Activated naive CD8-positive, alpha-beta T cell treated with anti-CD3 and anti-CD28 coated beads, Interleukin-2, amount 10 ng/mL, durations not matched to agents 7 days and 5 days (primary cell): ENCODE measurements around the gene FOXK1. TPM values are rescaled to one million over a fixed set of nuclear protein-coding genes. Genes with fewer than 3 reads are reported as not detected.

Experiments used
- ATAC-seq: fragments of 150-1000 bp; cut with Tn5 transposase; one replicate; pipeline ENCODE4 v1.10.0; 2021; ENCODE audit warnings: low read depth, moderate library complexity
- POLR2A ChIA-PET: fragments of 350-600 bp; sonication (Branson Sonifier 250); formaldehyde crosslinking; loops from one replicate; lab custom pipeline; 2021; ENCODE audit warnings: antibody characterized with exemption; lab: Charles Lee
- DNase-seq: peaks from one replicate; pipeline ENCODE4 v3.0.0; 2021
- H3K27ac Mint-ChIP-seq: one replicate; pipeline ENCODE4 v1.8.0; 2022; ENCODE audit warnings: mild to moderate bottlenecking, mixed read lengths
- H3K27me3 Mint-ChIP-seq: one replicate; pipeline ENCODE4 v1.8.0; 2022; ENCODE audit warnings: mild to moderate bottlenecking, moderate library complexity, mixed read lengths
- H3K36me3 Mint-ChIP-seq: one replicate; pipeline ENCODE4 v1.8.0; 2021; ENCODE audit warnings: mild to moderate bottlenecking, mixed read lengths
- H3K4me1 Mint-ChIP-seq: one replicate; pipeline ENCODE4 v1.8.0; 2021; ENCODE audit warnings: mixed read lengths
- H3K4me3 Mint-ChIP-seq: one replicate; pipeline ENCODE4 v1.8.0; 2022; ENCODE audit warnings: mild to moderate bottlenecking, moderate library complexity, mixed read lengths
- H3K9me3 Mint-ChIP-seq: one replicate; pipeline ENCODE4 v1.8.0; 2021; ENCODE audit warnings: mixed read lengths
- total RNA-seq, 2 experiments: library from RNA; stranded (reverse); gene quantifications; one replicate each; pipeline ENCODE4 v1.2.3, GENCODE V29; 2021

Gene FOXK1
- total RNA-seq, 2 experiments from 2014 or later, result 41.7 to 42.1 TPM

DNA sequence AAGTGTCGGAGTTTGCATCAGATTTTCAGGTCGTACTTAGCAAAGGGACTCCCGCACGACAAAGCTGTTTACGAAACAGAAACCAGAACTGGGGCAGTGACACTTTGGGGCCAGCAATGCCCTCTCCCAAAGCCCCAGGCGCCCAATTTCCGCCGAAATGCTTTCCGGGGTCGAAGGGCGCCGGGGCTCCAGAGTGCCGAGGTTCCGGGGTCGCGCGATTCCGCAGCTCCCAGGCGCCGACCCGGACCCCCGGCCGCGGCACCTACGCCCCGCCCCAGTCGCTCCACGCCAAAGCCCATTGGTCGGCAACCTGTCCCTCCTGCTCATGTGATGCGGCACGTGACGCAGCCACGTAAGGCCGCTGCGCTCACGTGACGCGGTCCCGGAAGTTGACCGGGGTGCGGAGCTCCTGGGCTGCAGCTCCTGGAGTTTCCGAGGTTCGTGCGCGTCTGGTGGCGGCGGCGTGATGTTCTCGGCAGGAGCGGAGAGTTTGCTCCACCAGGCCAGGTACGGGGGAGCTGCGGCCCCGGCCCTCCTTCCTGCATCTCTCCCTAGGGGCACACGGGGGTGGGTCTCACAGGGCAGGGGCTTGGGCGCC, 93.3 kb downstream of the FOXK1 start, which contains the start of gene AP5Z1:
Gene AP5Z1, plus strand, starts transcription at position 374 of the 598 bp plus-strand sequence. Its CDS starts 93 bp downstream, at position 467.
- peak within 1 kb of the TSS; percentile 99 for H3K4me3 Mint-ChIP-seq
- peak; percentile 91 for ATAC-seq
- peaks cover 11% of the 10 kb centered on the region for H3K36me3 Mint-ChIP-seq
- no peaks in the 10 kb centered on the region for H3K9me3 Mint-ChIP-seq
- POLR2A ChIA-PET, result interaction anchor here (0.7 to 3.7 kb wide), 19 partner anchors 9 to 621 kb away, joined by 3 to 43 read pairs (median 4); partner anchors contain the start of genes RADIL and RBAK
- H3K27me3 Mint-ChIP-seq, result no peaks in the 10 kb centered on the region
- peak within 1 kb of the TSS; percentile 99 for H3K27ac Mint-ChIP-seq
- H3K4me1 Mint-ChIP-seq, result peaks cover 29% of the 10 kb centered on the region
- peak; percentile 95 for DNase-seq

GRCh38 chr7:4775848-4776623, 93.9 kb downstream of the FOXK1 start:
- H3K27me3 Mint-ChIP-seq, result no peaks in the 10 kb centered on the region
- peaks cover 12% of the 10 kb centered on the region for H3K36me3 Mint-ChIP-seq
- peak overlapping the region; percentile 99 for H3K4me3 Mint-ChIP-seq

DNA sequence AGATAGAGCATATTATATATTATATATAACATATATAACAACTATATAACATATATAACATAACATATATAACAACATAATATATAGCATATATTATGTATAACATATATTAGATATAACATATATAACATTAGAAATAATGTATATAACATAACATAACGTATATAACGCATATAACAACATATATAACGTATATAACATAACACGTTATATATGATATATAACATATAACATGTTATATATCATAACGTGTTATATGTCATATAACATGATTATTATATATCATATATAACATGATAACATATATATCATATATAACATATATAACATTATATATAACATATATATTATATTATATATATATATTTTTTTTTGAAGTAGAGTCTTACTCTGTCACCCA, 97.0 kb downstream of the FOXK1 start:
- POLR2A ChIA-PET, result no interaction called here
- H3K9me3 Mint-ChIP-seq, result no peaks in the 10 kb centered on the region
- H3K4me3 Mint-ChIP-seq, result no peak overlapping the region
- H3K27me3 Mint-ChIP-seq, result no peaks in the 10 kb centered on the region
- peaks cover 24% of the 10 kb centered on the region for H3K4me1 Mint-ChIP-seq
- no peak overlapping the region for H3K27ac Mint-ChIP-seq
- H3K36me3 Mint-ChIP-seq, result peaks cover 14% of the 10 kb centered on the region
- ATAC-seq, result no peak
- DNase-seq, result no peak

More at GRCh38 chr7:4775848-4776623, 93.9 kb downstream of the FOXK1 start:
- ATAC-seq (peak; percentile 35), DNase-seq (no peak)
- peaks cover 29% of the 10 kb centered on the region for H3K4me1 Mint-ChIP-seq
- H3K9me3 Mint-ChIP-seq, result no peaks in the 10 kb centered on the region
- H3K27ac Mint-ChIP-seq, result peak overlapping the region; percentile 99
- POLR2A ChIA-PET, result interaction anchor here (0.7 to 3.7 kb wide), 17 partner anchors 8 to 621 kb away, joined by 3 to 43 read pairs (median 4); partner anchors contain the start of gene RADIL

GRCh38 chr7:4781366-4782069, 99.4 kb downstream of the FOXK1 start:
- peaks cover 11% of the 10 kb centered on the region for H3K4me1 Mint-ChIP-seq
- DNase-seq (no peak), ATAC-seq (no peak)
- POLR2A ChIA-PET, result no interaction called here
- H3K27ac Mint-ChIP-seq, result no peak overlapping the region
- peaks cover 6% of the 10 kb centered on the region for H3K36me3 Mint-ChIP-seq
- H3K27me3 Mint-ChIP-seq, result no peaks in the 10 kb centered on the region
- H3K9me3 Mint-ChIP-seq, result no peaks in the 10 kb centered on the region
- no peak overlapping the region for H3K4me3 Mint-ChIP-seq

GRCh38 chr7:4782333-4783291, 100.5 kb downstream of the FOXK1 start:
- H3K36me3 Mint-ChIP-seq, result peaks cover 6% of the 10 kb centered on the region
- POLR2A ChIA-PET, result no interaction called here
- no peak overlapping the region for H3K27ac Mint-ChIP-seq
- H3K27me3 Mint-ChIP-seq, result no peaks in the 10 kb centered on the region
- H3K9me3 Mint-ChIP-seq, result no peaks in the 10 kb centered on the region
- DNase-seq, result no peak
- ATAC-seq, result no peak
- H3K4me3 Mint-ChIP-seq, result no peak overlapping the region
- H3K4me1 Mint-ChIP-seq, result peaks cover 3% of the 10 kb centered on the region

DNA sequence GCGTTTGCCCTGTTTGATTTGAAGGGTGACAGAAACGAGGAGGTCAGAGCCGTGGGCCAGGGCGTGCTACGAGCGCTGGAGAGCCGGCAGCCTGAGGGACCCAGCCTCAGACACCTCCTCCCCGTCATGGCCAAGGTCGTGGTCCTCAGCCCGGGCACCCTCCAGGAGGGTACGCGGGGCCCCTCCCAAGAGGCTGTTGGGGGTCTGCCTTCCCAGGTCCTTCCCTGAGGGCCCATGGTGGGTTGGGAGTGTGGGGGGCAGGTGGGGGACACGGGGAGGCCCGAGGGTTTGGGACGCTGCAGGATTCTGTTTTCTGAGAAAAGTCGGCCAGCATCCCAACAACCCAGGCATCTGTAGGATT, 101.2 kb downstream of the FOXK1 start:
- no peak overlapping the region for H3K4me3 Mint-ChIP-seq
- no peaks in the 10 kb centered on the region for H3K27me3 Mint-ChIP-seq
- DNase-seq (no peak), ATAC-seq (no peak)
- POLR2A ChIA-PET, result no interaction called here
- H3K27ac Mint-ChIP-seq, result no peak overlapping the region
- H3K9me3 Mint-ChIP-seq, result no peaks in the 10 kb centered on the region
- peaks cover 5% of the 10 kb centered on the region for H3K36me3 Mint-ChIP-seq
- H3K4me1 Mint-ChIP-seq, result peaks cover 2% of the 10 kb centered on the region

DNA sequence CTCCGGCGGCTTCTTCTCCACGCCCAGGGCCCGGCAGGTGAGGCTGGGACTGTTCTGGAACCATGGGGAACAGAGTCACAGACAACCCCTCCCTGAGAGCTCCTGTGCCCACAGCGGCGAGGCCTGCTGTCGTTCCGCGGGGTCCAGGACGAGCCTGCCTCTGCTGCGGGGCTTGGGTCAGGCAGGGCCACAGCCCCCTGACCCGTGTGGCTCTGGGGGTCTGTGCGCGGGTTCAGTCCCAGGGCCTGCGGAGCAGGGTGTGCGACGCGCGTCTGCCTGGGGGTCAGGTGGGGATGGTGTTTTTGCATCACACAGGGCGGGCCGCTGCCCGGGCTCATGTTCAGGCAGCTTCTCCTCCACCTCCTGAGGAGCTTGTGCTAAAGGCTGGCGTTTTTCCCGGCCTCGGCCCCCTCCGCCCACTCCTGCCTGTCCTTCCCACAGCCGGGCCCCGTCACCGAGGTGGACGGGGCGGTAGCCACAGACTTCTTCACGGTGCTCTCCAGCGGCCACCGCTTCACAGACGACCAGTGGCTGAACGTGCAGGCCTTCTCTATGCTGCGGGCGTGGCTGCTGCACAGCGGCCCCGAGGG, 101.8 kb downstream of the FOXK1 start:
- ATAC-seq (no peak), DNase-seq (no peak)
- no peak overlapping the region for H3K27ac Mint-ChIP-seq
- H3K36me3 Mint-ChIP-seq, result peaks cover 3% of the 10 kb centered on the region
- no peaks in the 10 kb centered on the region for H3K4me1 Mint-ChIP-seq
- POLR2A ChIA-PET, result interaction anchor here (1.1 kb wide), 1 partner anchor 8 kb away, joined by 3 read pairs; the partner anchor contains the start of gene AP5Z1
- H3K27me3 Mint-ChIP-seq, result no peaks in the 10 kb centered on the region
- H3K4me3 Mint-ChIP-seq, result no peak overlapping the region
- no peaks in the 10 kb centered on the region for H3K9me3 Mint-ChIP-seq

DNA sequence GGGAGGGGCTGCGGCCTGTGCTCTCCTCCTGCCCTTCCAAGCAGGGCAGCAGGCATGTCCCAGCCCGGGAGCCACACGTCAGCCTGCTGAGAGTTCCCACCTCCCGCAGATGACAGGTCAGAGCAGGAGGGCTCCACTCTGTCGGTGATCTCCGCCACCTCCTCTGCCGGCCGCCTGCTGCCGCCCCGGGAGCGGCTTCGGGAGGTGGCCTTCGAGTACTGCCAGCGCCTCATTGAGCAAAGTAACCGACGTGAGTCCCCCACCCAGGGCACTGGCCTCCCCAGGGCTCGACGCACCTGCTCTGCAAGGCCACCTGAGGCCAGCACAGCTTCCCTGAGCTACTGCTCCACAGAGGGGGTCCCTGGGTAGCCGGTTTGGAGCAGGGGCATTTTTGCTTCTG, 102.7 kb downstream of the FOXK1 start:
- Mint-ChIP-seq H3K4me3 (no peak overlapping the region), H3K27me3 (no peaks in the 10 kb centered on the region), H3K9me3 (no peaks in the 10 kb centered on the region), H3K4me1 (no peaks in the 10 kb centered on the region), H3K36me3 (peaks cover 7% of the 10 kb centered on the region), H3K27ac (no peak overlapping the region)
- ATAC-seq (no peak), DNase-seq (no peak)
- POLR2A ChIA-PET, result interaction anchor here (1.2 kb wide), 1 partner anchor 9 kb away, joined by 5 read pairs; the partner anchor contains the start of gene AP5Z1

DNA sequence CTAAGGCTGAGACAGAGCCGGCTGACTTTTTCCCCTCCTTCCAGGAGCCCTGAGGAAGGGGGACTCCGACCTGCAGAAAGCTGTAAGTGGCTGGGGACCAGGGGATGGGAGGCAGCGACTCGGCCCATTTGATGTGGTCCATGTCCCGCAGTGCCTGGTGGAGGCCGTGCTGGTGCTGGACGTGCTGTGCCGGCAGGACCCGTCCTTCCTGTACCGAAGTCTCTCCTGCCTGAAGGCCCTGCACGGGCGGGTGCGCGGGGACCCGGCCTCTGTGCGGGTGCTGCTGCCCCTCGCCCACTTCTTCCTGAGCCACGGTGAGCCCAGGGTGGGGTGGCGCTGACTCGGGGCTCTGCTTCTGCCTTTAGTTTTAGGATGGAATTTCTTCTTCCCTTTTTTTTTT, 103.3 kb downstream of the FOXK1 start:
- H3K27me3 Mint-ChIP-seq, result no peaks in the 10 kb centered on the region
- POLR2A ChIA-PET, result interaction anchor here (1.2 kb wide), 1 partner anchor 10 kb away, joined by 5 read pairs; the partner anchor contains the start of gene AP5Z1
- ATAC-seq, result no peak
- no peak for DNase-seq
- no peaks in the 10 kb centered on the region for H3K4me1 Mint-ChIP-seq
- no peaks in the 10 kb centered on the region for H3K9me3 Mint-ChIP-seq
- no peak overlapping the region for H3K27ac Mint-ChIP-seq
- no peak overlapping the region for H3K4me3 Mint-ChIP-seq
- H3K36me3 Mint-ChIP-seq, result peaks cover 9% of the 10 kb centered on the region

- no peak overlapping the region for H3K4me3 Mint-ChIP-seq
- no peak overlapping the region for H3K27ac Mint-ChIP-seq
- peaks cover 7% of the 10 kb centered on the region for H3K36me3 Mint-ChIP-seq
- no peaks in the 10 kb centered on the region for H3K9me3 Mint-ChIP-seq
- H3K4me1 Mint-ChIP-seq, result no peaks in the 10 kb centered on the region
- no peaks in the 10 kb centered on the region for H3K27me3 Mint-ChIP-seq
- ATAC-seq, result no peak
- no peak for DNase-seq
- POLR2A ChIA-PET, result interaction anchor here (1.2 to 8.5 kb wide), 2 partner anchors 10 to 11 kb away, joined by 5 to 43 read pairs; partner anchors contain the start of gene AP5Z1
Measured at GRCh38 chr7:4786015-4786414, 103.9 kb downstream of the FOXK1 start.

DNA sequence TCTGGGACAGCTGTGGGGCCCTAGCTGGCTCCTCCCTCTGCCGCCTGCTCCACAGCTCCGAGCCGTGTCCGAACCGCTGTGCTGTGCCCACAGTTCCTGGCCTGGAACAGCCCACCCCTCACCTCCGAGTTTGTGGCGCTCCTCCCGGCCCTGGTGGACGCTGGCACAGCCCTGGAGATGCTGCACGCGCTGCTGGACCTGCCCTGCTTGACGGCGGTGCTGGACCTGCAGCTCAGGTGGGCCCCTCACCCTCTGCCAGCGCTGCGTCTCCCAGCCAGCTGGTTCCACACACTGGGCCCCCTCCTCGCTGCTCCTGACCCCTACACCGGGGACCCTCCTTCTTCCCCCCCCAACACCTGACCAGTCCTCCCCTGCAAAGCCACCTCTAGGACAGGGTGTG, 105.4 kb downstream of the FOXK1 start:
- DNase-seq, result no peak
- no peak for ATAC-seq
- H3K9me3 Mint-ChIP-seq, result no peaks in the 10 kb centered on the region
- peaks cover 9% of the 10 kb centered on the region for H3K36me3 Mint-ChIP-seq
- H3K27me3 Mint-ChIP-seq, result no peaks in the 10 kb centered on the region
- POLR2A ChIA-PET, result interaction anchor here (8.5 kb wide), 1 partner anchor 12 kb away, joined by 43 read pairs; the partner anchor contains the start of gene AP5Z1
- no peak overlapping the region for H3K4me3 Mint-ChIP-seq
- peaks cover 1% of the 10 kb centered on the region for H3K4me1 Mint-ChIP-seq
- no peak overlapping the region for H3K27ac Mint-ChIP-seq
